ENCODE results near the gene NME4. TPM values are rescaled to one million over a fixed set of nuclear protein-coding genes. Genes with fewer than 3 reads are reported as not detected.

NME4 gene
- total and polyA plus RNA-seq, 10 of the 15 experiments (the other 5 are each of a cell fraction or from before 2014, with no cell fraction given), result 11.0 to 235 (median 97.7) TPM

DNA sequence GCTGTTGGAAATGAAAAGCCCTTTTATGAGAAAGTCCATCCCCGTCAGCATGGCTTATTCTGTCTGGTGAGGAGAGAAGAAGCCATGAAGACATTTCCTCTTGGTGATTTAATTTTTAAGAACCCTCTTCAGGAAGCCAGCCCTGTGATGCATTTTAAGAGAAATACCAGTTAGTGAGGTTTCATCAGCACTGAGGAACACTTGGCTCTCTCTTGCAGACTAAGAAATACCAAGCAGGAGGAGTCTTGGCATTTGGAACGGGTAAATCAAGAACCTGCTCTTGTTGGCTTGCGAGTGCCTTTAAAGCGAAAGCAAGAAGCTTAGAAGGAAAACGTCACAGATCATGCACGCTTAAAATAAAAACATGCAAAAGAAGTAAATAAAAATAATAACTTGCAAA lies 46.0 kb downstream of the NME4 start:
- H3K27ac ChIP-seq (ENCODE audit: control insufficient read depth, insufficient read depth), result no peak overlapping the region
- no peak overlapping the region for H3K4me3 ChIP-seq
- no peak overlapping the region for H3K9ac ChIP-seq (ENCODE audit: control insufficient read depth, insufficient read depth, low read length)
- POLR2A ChIA-PET, result no interaction called here
- no peak for FAIRE-seq
- CTCF ChIA-PET, result no interaction called here
- 64% methylated on average over 6 of the region's 6 CpGs for WGBS (ENCODE audit: insufficient coverage, insufficient replicate concordance, low lambda C conversion rate, missing lambda C conversion rate)
- H3K36me3 ChIP-seq (ENCODE audit: control insufficient read depth in 2 of 2, insufficient read depth in 2 of 2, low read length in 1 of 2), result no peaks in the 10 kb centered on the region; a peak in 1 of 4 replicates
- H3K79me2 ChIP-seq (ENCODE audit: control insufficient read depth, insufficient read depth, low read length), result no peaks in the 10 kb centered on the region; the same call in 1 of the 2 replicates
- RAD21 ChIA-PET (ENCODE audit: unreplicated experiment), result no interaction called here
- H3K27me3 ChIP-seq (replicated peaks in 1 of 2; ENCODE audit: control insufficient read depth in 2 of 2, insufficient read depth in 2 of 2, low read length in 1 of 2), result no peaks in the 10 kb centered on the region
- SMC1A ChIA-PET (ENCODE audit: uncharacterized antibody, unreplicated experiment), result no interaction called here
- peak overlapping the region; percentile 25; the same call in 1 of the 2 replicates for H3K4me2 ChIP-seq (ENCODE audit: control insufficient read depth, insufficient read depth)
- no peak for ATAC-seq
- peak overlapping the region; percentile 23; the same call in 1 of the 2 replicates for H2AFZ ChIP-seq (ENCODE audit: control insufficient read depth, low read depth, low read length)
- intact Hi-C loops (cut with micrococcal nuclease; ENCODE audit: unreplicated experiment), result no loop called here
- TF ChIP-seq SIX5 (IDR thresholded peaks at IDR 0.05; ENCODE audit: low read depth, low read length, severe bottlenecking), result no peak
- no peak for TF ChIP-seq MYB (IDR thresholded peaks at IDR 0.05; ENCODE audit: borderline replicate concordance, low read depth, low read length)
- no peak for TF ChIP-seq ZNF207 (IDR thresholded peaks at IDR 0.05; ENCODE audit: borderline replicate concordance)
- TF ChIP-seq IRF4 (IDR thresholded peaks at IDR 0.05; ENCODE audit: low read depth, low read length), result no peak
- no peak for TF ChIP-seq IKZF2 (IDR thresholded peaks at IDR 0.05)
- no peak for TF ChIP-seq NRF1 (conservative IDR thresholded peaks at IDR 0.05; ENCODE audit: low read depth, low read length)
- TF ChIP-seq HCFC1 (IDR thresholded peaks at IDR 0.05; ENCODE audit: low read length), result no peak
- no peak for TF ChIP-seq FOS (IDR thresholded peaks at IDR 0.05; ENCODE audit: borderline replicate concordance, extremely low read depth, insufficient read length)
- no peak for TF ChIP-seq TBL1XR1 (IDR thresholded peaks at IDR 0.05; ENCODE audit: low read depth, low read length)
- H3K9me3 ChIP-seq (replicated peaks; ENCODE audit: control insufficient read depth, insufficient read depth, low read length), result no peaks in the 10 kb centered on the region
- no peaks in the 10 kb centered on the region for H3K4me1 ChIP-seq (ENCODE audit: control insufficient read depth, insufficient read depth, low read length)
- in situ Hi-C loops (cut with MboI), result no loop called here
- no peaks in the 10 kb centered on the region for H4K20me1 ChIP-seq (ENCODE audit: control insufficient read depth, insufficient read depth)
- DNase-seq (ENCODE audit: low read depth, low spot score), result no peak
- BruUV-seq (replicated peaks), result no TSS peak

DNA sequence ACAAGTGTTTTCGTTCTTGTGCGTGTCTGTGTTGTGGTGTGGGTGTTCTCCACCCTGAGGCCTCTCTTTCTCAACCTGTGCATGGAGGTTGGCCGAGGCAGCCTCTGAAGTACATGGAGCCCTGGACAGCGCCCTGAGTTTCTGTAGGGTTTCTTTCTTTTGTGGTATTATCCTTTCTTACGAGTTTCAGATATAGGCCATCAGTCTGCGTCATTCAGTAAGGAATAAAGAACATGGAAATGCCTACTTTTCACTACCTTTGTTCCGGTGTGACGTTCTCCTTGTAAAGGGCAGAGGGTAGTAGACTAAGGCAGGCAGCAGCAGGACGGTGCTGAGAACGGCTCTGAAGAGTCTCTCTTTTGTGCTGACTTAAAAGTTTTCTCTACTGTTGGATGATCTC lies 47.0 kb downstream of the NME4 start:
- in situ Hi-C loops (cut with MboI) (no loop called here), intact Hi-C loops (cut with micrococcal nuclease; ENCODE audit: unreplicated experiment) (no loop called here)
- ATAC-seq (no peak), FAIRE-seq (no peak), DNase-seq (ENCODE audit: low read depth, low spot score) (no peak)
- ChIA-PET RAD21 (ENCODE audit: unreplicated experiment) (no interaction called here), SMC1A (ENCODE audit: uncharacterized antibody, unreplicated experiment) (no interaction called here), CTCF (no interaction called here), POLR2A (no interaction called here)
- H3K36me3 ChIP-seq (ENCODE audit: control insufficient read depth in 2 of 2, insufficient read depth in 2 of 2, low read length in 1 of 2), result no peaks in the 10 kb centered on the region; a peak in 1 of 4 replicates
- no peaks in the 10 kb centered on the region for H3K4me1 ChIP-seq (ENCODE audit: control insufficient read depth, insufficient read depth, low read length)
- 90% methylated on average over 10 of the region's 10 CpGs for WGBS (ENCODE audit: insufficient coverage, insufficient replicate concordance, low lambda C conversion rate, missing lambda C conversion rate)
- H3K9ac ChIP-seq (ENCODE audit: control insufficient read depth, insufficient read depth, low read length), result no peak overlapping the region
- no peak overlapping the region for H3K4me2 ChIP-seq (ENCODE audit: control insufficient read depth, insufficient read depth)
- no peaks in the 10 kb centered on the region for H4K20me1 ChIP-seq (ENCODE audit: control insufficient read depth, insufficient read depth)
- H3K79me2 ChIP-seq (ENCODE audit: control insufficient read depth, insufficient read depth, low read length), result no peaks in the 10 kb centered on the region; the same call in 1 of the 2 replicates
- no peaks in the 10 kb centered on the region for H3K27me3 ChIP-seq (replicated peaks in 1 of 2; ENCODE audit: control insufficient read depth in 2 of 2, insufficient read depth in 2 of 2, low read length in 1 of 2)
- no peaks in the 10 kb centered on the region for H3K9me3 ChIP-seq (replicated peaks; ENCODE audit: control insufficient read depth, insufficient read depth, low read length)
- no TSS peak for BruUV-seq (replicated peaks)
- no peak overlapping the region for H3K27ac ChIP-seq (ENCODE audit: control insufficient read depth, insufficient read depth)
- H2AFZ ChIP-seq (ENCODE audit: control insufficient read depth, low read depth, low read length), result no peak overlapping the region
- H3K4me3 ChIP-seq, result no peak overlapping the region
- TF ChIP-seq HDAC6 (IDR thresholded peaks at IDR 0.05; ENCODE audit: unreplicated experiment), result no peak
- TF ChIP-seq TCF12 (IDR thresholded peaks at IDR 0.05; ENCODE audit: low read depth, low read length), result no peak
- no peak for TF ChIP-seq E2F8 (IDR thresholded peaks at IDR 0.05; ENCODE audit: low read depth, partially characterized antibody)
- no peak for TF ChIP-seq SUPT20H (IDR thresholded peaks at IDR 0.05; ENCODE audit: borderline replicate concordance, control insufficient read depth, low read depth, low read length)
- no peak for TF ChIP-seq ESRRA (IDR thresholded peaks at IDR 0.05; ENCODE audit: low read length)
- TF ChIP-seq RELB (IDR thresholded peaks at IDR 0.05; ENCODE audit: low read depth), result no peak
